ENCODE measurements around the gene INTS4.
A peak's percentile ranks its signal among the peaks of the same experiment; 100 is the strongest.

INTS4 gene

GRCh38 chr11:78040691-78041379, 46.4 kb upstream of the INTS4 start:
- peaks cover 0 to 5% of the 10 kb centered on the region in 2 donors for H3K9me3 ChIP-seq (replicated peaks in 1 of 2; ENCODE audit: control insufficient read depth in 2 of 2, insufficient read depth in 1 of 2, low read depth in 1 of 2, low read length in 2 of 2)
- H4K91ac ChIP-seq (ENCODE audit: low read depth, low read length, poor library complexity): no peak overlapping the region
- H3K79me1 ChIP-seq (ENCODE audit: low read depth, low read length): no peaks in the 10 kb centered on the region
- no peak overlapping the region for H4K8ac ChIP-seq (ENCODE audit: low read depth, low read length)
- no peaks in the 10 kb centered on the region for H3K27me3 ChIP-seq (ENCODE audit: control insufficient read depth in 3 of 3, insufficient read depth in 3 of 3, low read depth in 1 of 3, low read length in 3 of 3)
- H2BK12ac ChIP-seq (ENCODE audit: low read length): no peak overlapping the region
- WGBS, 2 donors (ENCODE audit: extremely low coverage in 2 of 2, insufficient read length in 2 of 2, insufficient replicate concordance in 1 of 2): no CpG with 5 or more reads among the region's 15 CpGs
- no peak overlapping the region for H3K4me2 ChIP-seq (ENCODE audit: insufficient read depth, low read length, poor library complexity, severe bottlenecking)
- peaks cover 1 to 3% of the 10 kb centered on the region in 2 donors for H3K4me1 ChIP-seq (ENCODE audit: control insufficient read depth in 2 of 2, insufficient read depth in 1 of 2, low read depth in 1 of 2, low read length in 2 of 2)
- no peak overlapping the region for H3K4me3 ChIP-seq (ENCODE audit: low read length in 2 of 2)
- no peak overlapping the region for H2BK120ac ChIP-seq (ENCODE audit: low read depth, low read length)
- no peak for DNase-seq (ENCODE audit: low spot score)
- no peaks in the 10 kb centered on the region for H3K36me3 ChIP-seq (replicated peaks in 1 of 2; ENCODE audit: control insufficient read depth in 2 of 2, insufficient read depth in 2 of 2, low read length in 2 of 2)
- H2BK15ac ChIP-seq (ENCODE audit: low read length): no peak overlapping the region
- peak overlapping the region; percentile 26 for H2AFZ ChIP-seq (ENCODE audit: low read length)
- H3K18ac ChIP-seq (ENCODE audit: low read length): peak overlapping the region; percentile 1
- no peak overlapping the region for H3K4ac ChIP-seq (ENCODE audit: low read length)
- H3K9ac ChIP-seq (ENCODE audit: low read depth, low read length, poor library complexity): no peak overlapping the region
- no peak overlapping the region for H3K14ac ChIP-seq (ENCODE audit: low read length)
- no peak overlapping the region for H2BK5ac ChIP-seq (ENCODE audit: low read length)
- H3K23ac ChIP-seq (ENCODE audit: low read depth, low read length, poor library complexity): no peak overlapping the region
- H2AK5ac ChIP-seq (ENCODE audit: low read depth, low read length): no peak overlapping the region
- H3K27ac ChIP-seq (replicated peaks; ENCODE audit: low read length): no peak overlapping the region

DNA sequence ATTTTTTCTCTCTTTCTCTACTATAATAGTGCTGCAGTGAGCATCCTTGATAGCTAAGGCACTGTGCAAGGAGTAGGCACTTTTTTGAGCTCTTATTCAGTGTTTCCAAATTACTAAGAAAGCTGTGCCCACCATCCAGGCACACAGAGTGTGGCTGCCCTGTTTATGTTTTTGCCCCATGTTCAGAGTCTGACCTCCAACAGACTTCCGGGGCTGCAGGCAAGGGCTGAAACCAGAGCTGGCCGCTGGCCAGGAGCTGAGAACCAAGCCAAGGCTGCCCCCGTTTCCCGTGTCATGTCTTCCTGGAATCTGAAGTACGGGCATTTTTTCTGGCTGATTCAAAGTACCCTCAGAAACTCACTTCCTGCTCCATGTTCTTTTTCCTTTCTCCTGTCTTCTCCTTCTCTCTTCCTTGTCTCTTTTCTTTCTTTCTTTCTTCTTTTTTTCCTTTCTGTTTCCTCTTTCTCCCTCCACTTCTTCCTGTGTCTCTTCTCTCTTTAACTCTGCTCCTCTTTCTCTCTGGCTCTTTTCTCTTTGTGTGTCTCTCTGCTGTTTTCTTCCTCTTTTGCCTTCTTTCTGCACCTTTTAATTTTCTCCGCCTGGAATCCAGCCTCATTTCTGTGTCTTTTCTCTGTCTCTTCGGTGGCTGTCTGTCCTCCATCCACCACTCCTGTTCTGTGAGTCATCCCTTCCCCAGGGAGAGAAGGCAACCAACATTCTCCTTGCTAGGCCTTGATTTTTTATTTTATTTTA, 45.6 kb upstream of the INTS4 start:
- Histone ChIP-seq H2BK12ac (ENCODE audit: low read length) (no peak overlapping the region), H3K23ac (ENCODE audit: low read depth, low read length, poor library complexity) (no peak overlapping the region), H3K27ac (replicated peaks; ENCODE audit: low read length) (no peak overlapping the region), H3K79me1 (ENCODE audit: low read depth, low read length) (no peaks in the 10 kb centered on the region), H4K91ac (ENCODE audit: low read depth, low read length, poor library complexity) (no peak overlapping the region), H2BK120ac (ENCODE audit: low read depth, low read length) (no peak overlapping the region), H3K18ac (ENCODE audit: low read length) (no peak overlapping the region), H3K9ac (ENCODE audit: low read depth, low read length, poor library complexity) (no peak overlapping the region), H3K4me3 (ENCODE audit: low read length in 2 of 2) (no peak overlapping the region), H3K27me3 (ENCODE audit: control insufficient read depth in 3 of 3, insufficient read depth in 3 of 3, low read depth in 1 of 3, low read length in 3 of 3) (no peaks in the 10 kb centered on the region), H2AK5ac (ENCODE audit: low read depth, low read length) (no peak overlapping the region), H4K8ac (ENCODE audit: low read depth, low read length) (no peak overlapping the region), H3K4me1 (ENCODE audit: control insufficient read depth in 2 of 2, insufficient read depth in 1 of 2, low read depth in 1 of 2, low read length in 2 of 2) (peaks cover 0 to 3% of the 10 kb centered on the region in 2 donors), H3K4ac (ENCODE audit: low read length) (no peak overlapping the region), H2BK15ac (ENCODE audit: low read length) (no peak overlapping the region), H3K14ac (ENCODE audit: low read length) (no peak overlapping the region), H3K4me2 (ENCODE audit: insufficient read depth, low read length, poor library complexity, severe bottlenecking) (no peak overlapping the region), H3K36me3 (replicated peaks in 1 of 2; ENCODE audit: control insufficient read depth in 2 of 2, insufficient read depth in 2 of 2, low read length in 2 of 2) (no peaks in the 10 kb centered on the region), H2BK5ac (ENCODE audit: low read length) (no peak overlapping the region), H2AFZ (ENCODE audit: low read length) (peak overlapping the region; percentile 90), H3K9me3 (replicated peaks in 1 of 2; ENCODE audit: control insufficient read depth in 2 of 2, insufficient read depth in 1 of 2, low read depth in 1 of 2, low read length in 2 of 2) (peaks cover 0 to 4% of the 10 kb centered on the region in 2 donors)
- no peak for DNase-seq (ENCODE audit: low spot score)
- no CpG with 5 or more reads among the region's 7 CpGs for WGBS, 2 donors (ENCODE audit: extremely low coverage in 2 of 2, insufficient read length in 2 of 2, insufficient replicate concordance in 1 of 2)

DNA sequence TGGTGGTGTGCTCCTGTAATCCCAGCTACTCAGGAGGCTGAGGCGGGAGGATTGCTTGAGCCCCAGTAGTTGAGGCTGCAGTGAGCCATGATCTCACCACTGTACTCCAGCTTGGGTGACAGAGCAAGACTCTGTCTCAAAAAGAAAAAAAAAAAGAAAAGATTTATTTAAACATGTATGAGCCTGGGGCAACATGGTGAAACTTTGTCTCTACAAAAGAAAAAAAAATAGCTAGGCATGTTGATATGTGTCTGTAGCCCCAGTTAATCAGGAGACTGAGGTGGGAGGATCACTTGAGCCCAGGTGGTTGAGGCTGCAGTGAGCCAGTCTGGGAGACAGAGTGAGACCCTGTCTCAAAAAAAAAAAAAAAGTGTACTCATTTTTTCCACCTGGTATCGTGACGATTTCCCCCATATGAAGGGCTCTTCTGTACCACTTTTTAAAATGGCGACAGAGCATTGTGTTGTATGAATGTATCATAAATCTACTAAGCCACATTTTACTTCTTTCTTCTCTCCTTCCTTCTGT, 45.0 kb upstream of the INTS4 start:
- Histone ChIP-seq H3K9ac (ENCODE audit: low read depth, low read length, poor library complexity) (no peak overlapping the region), H3K14ac (ENCODE audit: low read length) (no peak overlapping the region), H4K91ac (ENCODE audit: low read depth, low read length, poor library complexity) (no peak overlapping the region), H3K4me3 (ENCODE audit: low read length in 2 of 2) (no peak overlapping the region), H3K23ac (ENCODE audit: low read depth, low read length, poor library complexity) (no peak overlapping the region), H3K27ac (replicated peaks; ENCODE audit: low read length) (no peak overlapping the region), H2BK5ac (ENCODE audit: low read length) (no peak overlapping the region), H2AK5ac (ENCODE audit: low read depth, low read length) (no peak overlapping the region), H3K27me3 (ENCODE audit: control insufficient read depth in 3 of 3, insufficient read depth in 3 of 3, low read depth in 1 of 3, low read length in 3 of 3) (no peaks in the 10 kb centered on the region), H3K4me1 (ENCODE audit: control insufficient read depth in 2 of 2, insufficient read depth in 1 of 2, low read depth in 1 of 2, low read length in 2 of 2) (peaks cover 0 to 3% of the 10 kb centered on the region in 2 donors), H4K8ac (ENCODE audit: low read depth, low read length) (no peak overlapping the region), H3K79me1 (ENCODE audit: low read depth, low read length) (no peaks in the 10 kb centered on the region), H2BK12ac (ENCODE audit: low read length) (no peak overlapping the region), H3K9me3 (replicated peaks in 1 of 2; ENCODE audit: control insufficient read depth in 2 of 2, insufficient read depth in 1 of 2, low read depth in 1 of 2, low read length in 2 of 2) (no peaks in the 10 kb centered on the region), H2BK120ac (ENCODE audit: low read depth, low read length) (no peak overlapping the region), H3K4ac (ENCODE audit: low read length) (no peak overlapping the region), H3K4me2 (ENCODE audit: insufficient read depth, low read length, poor library complexity, severe bottlenecking) (no peak overlapping the region), H2AFZ (ENCODE audit: low read length) (peak overlapping the region; percentile 90), H3K18ac (ENCODE audit: low read length) (no peak overlapping the region), H2BK15ac (ENCODE audit: low read length) (no peak overlapping the region), H3K36me3 (replicated peaks in 1 of 2; ENCODE audit: control insufficient read depth in 2 of 2, insufficient read depth in 2 of 2, low read length in 2 of 2) (no peaks in the 10 kb centered on the region)
- DNase-seq (ENCODE audit: low spot score): no peak
- WGBS, 2 donors (ENCODE audit: extremely low coverage in 2 of 2, insufficient read length in 2 of 2, insufficient replicate concordance in 1 of 2): no CpG with 5 or more reads among the region's 4 CpGs

GRCh38 chr11:78038697-78039313, 44.3 kb upstream of the INTS4 start:
- Histone ChIP-seq H3K9ac (ENCODE audit: low read depth, low read length, poor library complexity) (no peak overlapping the region), H3K23ac (ENCODE audit: low read depth, low read length, poor library complexity) (no peak overlapping the region), H2BK12ac (ENCODE audit: low read length) (no peak overlapping the region), H3K9me3 (replicated peaks in 1 of 2; ENCODE audit: control insufficient read depth in 2 of 2, insufficient read depth in 1 of 2, low read depth in 1 of 2, low read length in 2 of 2) (no peaks in the 10 kb centered on the region), H3K4me3 (ENCODE audit: low read length in 2 of 2) (no peak overlapping the region), H3K4me2 (ENCODE audit: insufficient read depth, low read length, poor library complexity, severe bottlenecking) (no peak overlapping the region), H3K27ac (replicated peaks; ENCODE audit: low read length) (no peak overlapping the region), H3K27me3 (ENCODE audit: control insufficient read depth in 3 of 3, insufficient read depth in 3 of 3, low read depth in 1 of 3, low read length in 3 of 3) (no peaks in the 10 kb centered on the region), H3K4ac (ENCODE audit: low read length) (no peak overlapping the region), H4K8ac (ENCODE audit: low read depth, low read length) (no peak overlapping the region), H2BK15ac (ENCODE audit: low read length) (peak overlapping the region; percentile 33), H2AK5ac (ENCODE audit: low read depth, low read length) (no peak overlapping the region), H3K36me3 (replicated peaks in 1 of 2; ENCODE audit: control insufficient read depth in 2 of 2, insufficient read depth in 2 of 2, low read length in 2 of 2) (no peaks in the 10 kb centered on the region), H3K14ac (ENCODE audit: low read length) (peak overlapping the region; percentile 33), H2AFZ (ENCODE audit: low read length) (no peak overlapping the region), H3K4me1 (ENCODE audit: control insufficient read depth in 2 of 2, insufficient read depth in 1 of 2, low read depth in 1 of 2, low read length in 2 of 2) (peaks cover 0 to 3% of the 10 kb centered on the region in 2 donors), H3K79me1 (ENCODE audit: low read depth, low read length) (no peaks in the 10 kb centered on the region), H2BK120ac (ENCODE audit: low read depth, low read length) (no peak overlapping the region), H2BK5ac (ENCODE audit: low read length) (no peak overlapping the region), H3K18ac (ENCODE audit: low read length) (no peak overlapping the region), H4K91ac (ENCODE audit: low read depth, low read length, poor library complexity) (no peak overlapping the region)
- no CpG with 5 or more reads among the region's 8 CpGs for WGBS, 2 donors (ENCODE audit: extremely low coverage in 2 of 2, insufficient read length in 2 of 2, insufficient replicate concordance in 1 of 2)
- no peak for DNase-seq (ENCODE audit: low spot score)

All from neuronal stem cell (in vitro differentiated cells).